Vagina (tissue), 2 donors: ENCODE results near the gene PLEKHG1.

ENCODE experiments used
- CTCF ChIP-seq, 3 experiments: fragments of 450-650 bp in 2 of 3; fragments of 200-600 bp in 1 of 3; sonication (generic) in 1 of 3; IDR thresholded peaks; one replicate each; pipeline ENCODE4 v1.5.1; 2017 to 2019; ENCODE audit warnings: antibody characterized with exemption in 3 of 3, mild to moderate bottlenecking in 2 of 3, moderate library complexity in 2 of 3
- POLR2A ChIP-seq, 2 donors: fragments of 450-650 bp; IDR thresholded peaks; one replicate each; pipeline ENCODE4 v1.6.1; 2017; ENCODE audit warnings: antibody characterized with exemption in 2 of 2, mild to moderate bottlenecking in 2 of 2, moderate library complexity in 2 of 2
- POLR2AphosphoS5 ChIP-seq, 2 donors: sonication (generic); formaldehyde crosslinking; IDR thresholded peaks; one replicate each; pipeline ENCODE4 v1.9.0; 2017; ENCODE audit warnings: antibody characterized with exemption in 2 of 2, mild to moderate bottlenecking in 2 of 2, low read depth in 1 of 2; ENCODE audit not compliant: insufficient read depth in 1 of 2

DNA sequence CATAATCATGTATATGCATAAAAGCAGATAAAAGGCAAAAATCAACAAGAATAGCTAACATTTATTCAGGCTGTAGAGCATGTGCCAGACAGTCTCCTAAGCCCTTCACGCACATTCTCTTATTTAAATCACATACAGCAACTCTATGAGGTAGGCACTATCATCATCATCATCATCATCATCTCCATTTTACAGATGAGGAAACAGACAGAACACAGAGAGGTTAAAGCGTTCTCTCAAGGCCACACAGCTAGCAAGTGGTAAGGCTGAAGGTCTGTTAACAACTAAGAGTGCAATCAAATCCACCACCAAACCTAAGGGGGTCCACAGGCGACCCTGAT is 857 bp upstream of the PLEKHG1 start:
- TF ChIP-seq CTCF (IDR thresholded peaks at IDR 0.05) (no peak), POLR2A (IDR thresholded peaks at IDR 0.05) (no peak), POLR2AphosphoS5 (IDR thresholded peaks at IDR 0.05; ENCODE audit: insufficient read depth in 1 of 2, low read depth in 1 of 2) (no peak)
